Measurements from ENCODE around the gene CYTH3. TPM values are rescaled to one million over a fixed set of nuclear protein-coding genes. Genes with fewer than 3 reads are reported as not detected.

Gene CYTH3
- total and polyA plus RNA-seq, 2 donors (not counting 3 experiments of a cell fraction or from before 2014, with no cell fraction given): 8.6 to 11.2 TPM

GRCh38 chr7:6158424-6159096 lies 113.9 kb downstream of the CYTH3 start:
- no peak overlapping the region for H3K4me3 ChIP-seq (replicated peaks in 1 of 3; ENCODE audit: insufficient read depth in 1 of 3, low read depth in 1 of 3, low read length in 3 of 3)
- no peaks in the 10 kb centered on the region for H3K27me3 ChIP-seq (ENCODE audit: control insufficient read depth in 2 of 2, insufficient read depth in 2 of 2, low read length in 2 of 2)
- H4K20me1 ChIP-seq (replicated peaks; ENCODE audit: control insufficient read depth, extremely low read depth, insufficient read depth, low read length): no peaks in the 10 kb centered on the region
- peaks cover 9 to 17% of the 10 kb centered on the region in 2 experiments for H3K36me3 ChIP-seq (ENCODE audit: control insufficient read depth in 2 of 2, extremely low read depth in 1 of 2, insufficient read depth in 2 of 2, low read length in 2 of 2)
- H3K4me2 ChIP-seq (ENCODE audit: insufficient read depth, low read length): no peak overlapping the region
- H2AFZ ChIP-seq (ENCODE audit: low read depth, low read length): no peak overlapping the region
- no peaks in the 10 kb centered on the region for H3K4me1 ChIP-seq (ENCODE audit: control insufficient read depth, extremely low read depth, insufficient read depth, low read length)
- no peak for FAIRE-seq
- intact Hi-C loops (cut with micrococcal nuclease) (no loop called here), dilution Hi-C loops (cut with MboI; ENCODE audit: extremely low pct_ligation_motif_present, low sequenced_read_pairs) (no loop called here)
- no peaks in the 10 kb centered on the region for H3K79me2 ChIP-seq (ENCODE audit: control insufficient read depth, insufficient read depth, low read length)
- POLR2A ChIA-PET: no interaction called here
- no peaks in the 10 kb centered on the region for H3K9me1 ChIP-seq (replicated peaks; ENCODE audit: control insufficient read depth, extremely low read depth, insufficient read depth, low read length)
- no peak overlapping the region for H3K9ac ChIP-seq (replicated peaks; ENCODE audit: extremely low read depth, insufficient read depth, low read length)
- H3K27ac ChIP-seq (ENCODE audit: insufficient read depth, low read depth, low read length): no peak overlapping the region
- no peaks in the 10 kb centered on the region for H3K9me3 ChIP-seq (replicated peaks; ENCODE audit: control insufficient read depth, insufficient read depth, low read length)
- no peak for DNase-seq (ENCODE audit: low read depth, low spot score)
- no TSS peak for BruUV-seq (replicated peaks)
- CTCF ChIA-PET: interaction anchor here (1.6 to 5.3 kb wide), 2 partner anchors 161 to 176 kb away, joined by 4 to 240 read pairs; no protein-coding TSS in a partner anchor
- TF ChIP-seq MYC (IDR thresholded peaks at IDR 0.05; ENCODE audit: low read depth, low read length): no peak
- TF ChIP-seq JUN (IDR thresholded peaks at IDR 0.05; ENCODE audit: borderline replicate concordance, insufficient read depth, insufficient read length, low read depth): no peak
- no peak for TF ChIP-seq MAX (IDR thresholded peaks at IDR 0.05; ENCODE audit: insufficient read depth, insufficient read length)
- TF ChIP-seq POLR2AphosphoS5 (IDR thresholded peaks at IDR 0.05; ENCODE audit: insufficient read depth, low read depth, low read length): no peak
- TF ChIP-seq CTCF (IDR thresholded peaks at IDR 0.05; ENCODE audit: extremely low read depth in 1 of 2, insufficient read depth in 1 of 2, low read depth in 1 of 2, low read length in 2 of 2): no peak
- no peak for TF ChIP-seq POLR2A (IDR thresholded peaks at IDR 0.05; ENCODE audit: low read depth, low read length)
- no peak for TF ChIP-seq GATA2 (IDR thresholded peaks at IDR 0.05; ENCODE audit: insufficient read depth, insufficient read length, low read depth, low read length)
- no peak for TF ChIP-seq EZH2 (IDR thresholded peaks at IDR 0.05; ENCODE audit: borderline replicate concordance, low read depth, low read length, severe bottlenecking)
- no peak for TF ChIP-seq FOS (IDR thresholded peaks at IDR 0.05; ENCODE audit: borderline replicate concordance, insufficient read depth, low read length)

Data from endothelial cell of umbilical vein (primary cell).